Measurements from ENCODE around the gene CCR1.

DNA sequence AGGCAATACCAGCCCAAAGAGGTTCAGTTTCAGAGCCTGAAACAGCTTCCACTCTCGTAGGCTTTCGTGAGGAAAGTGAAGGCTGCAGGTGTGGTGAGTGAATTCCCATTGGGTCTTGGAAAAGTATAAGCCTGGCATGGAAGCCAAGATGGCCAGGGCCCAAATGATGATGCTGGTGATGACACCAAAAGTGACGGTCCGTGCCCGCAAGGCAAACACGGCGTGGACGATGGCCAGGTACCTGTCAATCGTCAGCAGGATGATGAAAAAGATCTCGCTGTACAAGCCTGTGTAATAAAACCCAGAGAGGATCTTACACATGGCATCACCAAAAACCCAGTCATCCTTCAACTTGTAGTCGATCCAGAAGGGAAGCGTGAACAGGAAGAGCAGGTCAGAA is 4.4 kb downstream of the CCR1 start:
- TF ChIP-seq, protein P1, sequence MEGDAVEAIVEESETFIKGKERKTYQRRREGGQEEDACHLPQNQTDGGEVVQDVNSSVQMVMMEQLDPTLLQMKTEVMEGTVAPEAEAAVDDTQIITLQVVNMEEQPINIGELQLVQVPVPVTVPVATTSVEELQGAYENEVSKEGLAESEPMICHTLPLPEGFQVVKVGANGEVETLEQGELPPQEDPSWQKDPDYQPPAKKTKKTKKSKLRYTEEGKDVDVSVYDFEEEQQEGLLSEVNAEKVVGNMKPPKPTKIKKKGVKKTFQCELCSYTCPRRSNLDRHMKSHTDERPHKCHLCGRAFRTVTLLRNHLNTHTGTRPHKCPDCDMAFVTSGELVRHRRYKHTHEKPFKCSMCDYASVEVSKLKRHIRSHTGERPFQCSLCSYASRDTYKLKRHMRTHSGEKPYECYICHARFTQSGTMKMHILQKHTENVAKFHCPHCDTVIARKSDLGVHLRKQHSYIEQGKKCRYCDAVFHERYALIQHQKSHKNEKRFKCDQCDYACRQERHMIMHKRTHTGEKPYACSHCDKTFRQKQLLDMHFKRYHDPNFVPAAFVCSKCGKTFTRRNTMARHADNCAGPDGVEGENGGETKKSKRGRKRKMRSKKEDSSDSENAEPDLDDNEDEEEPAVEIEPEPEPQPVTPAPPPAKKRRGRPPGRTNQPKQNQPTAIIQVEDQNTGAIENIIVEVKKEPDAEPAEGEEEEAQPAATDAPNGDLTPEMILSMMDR (conservative IDR thresholded peaks at IDR 0.05), result no peak
- no peak for TF ChIP-seq EZH2 (IDR thresholded peaks at IDR 0.05; ENCODE audit: low read depth)
